Measurements from ENCODE around the gene DOK7.
A peak's percentile ranks its signal among the peaks of the same experiment; 100 is the strongest.

DOK7 gene

GRCh38 chr4:3476936-3477749, 14.0 kb downstream of the DOK7 start:
- no peak for DNase-seq

GRCh38 chr4:3477750-3478430, 14.8 kb downstream of the DOK7 start:
- no peak for DNase-seq

DNA sequence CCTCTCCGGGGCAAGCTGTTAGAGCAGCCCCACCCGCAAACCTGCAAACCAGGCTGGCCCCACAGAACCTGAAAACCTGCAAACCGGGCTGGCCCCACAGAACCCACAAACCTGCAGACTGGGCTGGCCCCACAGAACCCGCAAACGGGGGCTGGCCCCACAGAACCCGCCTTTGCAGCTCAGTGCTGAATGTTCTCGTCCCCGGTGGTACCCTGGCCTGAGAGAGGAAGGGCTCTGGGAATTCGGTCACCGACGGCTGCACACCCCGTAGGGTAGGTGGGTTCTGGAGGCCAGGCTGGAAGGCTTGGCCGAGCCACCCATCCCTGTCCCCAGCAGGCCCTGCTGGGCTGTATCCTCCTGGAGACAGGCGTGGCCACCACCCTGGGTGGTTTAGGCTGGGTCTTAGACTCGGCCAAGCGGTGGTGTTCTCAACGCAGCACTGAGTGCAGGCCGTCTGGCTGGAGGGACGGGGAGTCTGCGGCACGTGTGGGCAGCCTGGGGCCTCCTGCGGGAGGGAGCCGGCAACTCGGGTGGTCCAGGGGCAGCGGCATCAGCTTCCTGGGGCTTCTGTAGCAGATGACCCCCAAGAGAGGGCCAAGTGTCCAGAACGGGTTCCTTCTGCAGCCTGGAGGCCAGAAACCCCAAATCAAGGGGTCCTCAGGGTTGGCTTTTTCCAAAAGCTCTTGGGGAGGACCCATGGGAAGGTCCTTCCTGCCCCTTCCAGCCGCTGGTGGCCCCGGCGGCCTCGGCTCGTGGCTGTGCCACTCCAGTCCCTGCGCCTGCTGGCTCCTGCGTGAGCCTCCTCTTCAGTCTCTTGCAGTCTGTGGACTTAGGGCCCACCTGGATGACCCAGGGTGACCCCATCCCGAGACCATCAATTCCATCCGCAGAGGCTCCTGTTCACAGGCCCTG, 15.6 kb downstream of the DOK7 start:
- DNase-seq = no peak

- DNase-seq = no peak
Observed at GRCh38 chr4:3479358-3480101, 16.4 kb downstream of the DOK7 start.

GRCh38 chr4:3480528-3481112, 17.5 kb downstream of the DOK7 start:
- peak; percentile 71 for DNase-seq

- no peak for DNase-seq
Observed at GRCh38 chr4:3481113-3481531, 18.0 kb downstream of the DOK7 start.

DNA sequence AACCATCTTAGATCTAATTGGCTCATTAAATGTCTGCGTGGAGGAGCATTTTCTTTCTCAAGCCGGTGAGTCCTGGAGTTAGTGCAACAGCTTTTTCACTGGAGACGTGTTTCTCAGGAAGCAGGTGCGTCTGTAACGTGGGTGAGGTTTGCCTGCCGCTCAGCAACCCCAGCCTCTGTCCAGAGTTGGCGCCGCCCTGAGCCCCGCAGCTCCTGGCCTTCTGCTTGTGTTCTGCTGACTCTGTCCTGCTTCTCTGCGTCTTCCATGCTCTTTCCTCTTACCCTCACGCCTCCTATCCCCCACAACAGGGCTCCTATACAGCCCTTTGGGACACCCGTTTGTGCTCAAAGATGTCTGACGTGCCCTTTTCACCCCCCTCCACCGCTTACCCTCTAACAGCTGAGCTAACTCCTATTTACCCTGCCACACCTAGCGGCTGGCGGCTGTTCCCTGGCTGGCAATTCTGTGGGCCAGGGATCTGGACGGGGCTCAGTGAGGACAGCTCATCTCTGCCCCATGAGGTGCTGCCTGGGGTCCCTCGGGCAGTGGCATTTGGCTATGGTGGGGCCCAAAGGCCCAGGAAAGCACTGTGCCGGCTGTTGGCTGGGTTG, 18.8 kb downstream of the DOK7 start:
- DNase-seq = no peak

- no peak for DNase-seq
Observed at GRCh38 chr4:3482707-3483106, 19.6 kb downstream of the DOK7 start.

- no peak for DNase-seq
Observed at GRCh38 chr4:3483471-3483921, 20.4 kb downstream of the DOK7 start.

GRCh38 chr4:3484057-3484973, 21.2 kb downstream of the DOK7 start:
- DNase-seq = no peak

- DNase-seq = no peak
Observed at GRCh38 chr4:3485011-3485791, 22.1 kb downstream of the DOK7 start.

DNA sequence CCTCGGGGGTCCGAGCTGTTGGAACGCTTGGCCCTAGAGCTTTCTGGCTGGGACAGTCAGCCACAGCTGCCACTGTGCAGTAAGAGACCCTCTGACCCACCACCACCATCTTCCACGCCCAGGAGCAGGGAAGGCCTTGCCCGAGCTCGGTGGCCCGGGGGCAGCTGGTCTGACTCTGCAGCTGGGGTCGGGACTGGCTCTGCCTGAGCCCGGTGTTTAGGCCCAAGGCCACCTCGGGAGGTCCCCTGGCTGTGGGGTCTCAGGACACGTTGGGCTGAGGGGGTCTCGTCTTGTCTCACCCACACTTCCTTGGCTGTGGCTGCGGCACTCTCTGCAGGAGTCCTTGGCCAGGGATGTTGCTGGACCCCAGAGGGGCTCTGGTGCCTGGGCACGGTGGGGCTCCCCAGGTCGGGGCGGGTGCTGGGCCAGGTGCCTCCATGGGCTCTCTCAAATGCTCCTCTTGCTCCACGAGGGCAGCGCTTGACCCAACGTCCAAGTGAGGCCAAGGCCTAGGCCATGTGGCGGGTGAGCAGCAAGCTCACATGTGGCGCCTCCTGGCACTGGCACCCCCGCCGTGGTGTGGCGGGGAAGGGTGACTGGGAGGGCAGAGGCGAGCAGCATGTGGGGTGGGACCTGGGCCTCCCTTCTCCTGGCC, 22.9 kb downstream of the DOK7 start:
- no peak for DNase-seq

DNA sequence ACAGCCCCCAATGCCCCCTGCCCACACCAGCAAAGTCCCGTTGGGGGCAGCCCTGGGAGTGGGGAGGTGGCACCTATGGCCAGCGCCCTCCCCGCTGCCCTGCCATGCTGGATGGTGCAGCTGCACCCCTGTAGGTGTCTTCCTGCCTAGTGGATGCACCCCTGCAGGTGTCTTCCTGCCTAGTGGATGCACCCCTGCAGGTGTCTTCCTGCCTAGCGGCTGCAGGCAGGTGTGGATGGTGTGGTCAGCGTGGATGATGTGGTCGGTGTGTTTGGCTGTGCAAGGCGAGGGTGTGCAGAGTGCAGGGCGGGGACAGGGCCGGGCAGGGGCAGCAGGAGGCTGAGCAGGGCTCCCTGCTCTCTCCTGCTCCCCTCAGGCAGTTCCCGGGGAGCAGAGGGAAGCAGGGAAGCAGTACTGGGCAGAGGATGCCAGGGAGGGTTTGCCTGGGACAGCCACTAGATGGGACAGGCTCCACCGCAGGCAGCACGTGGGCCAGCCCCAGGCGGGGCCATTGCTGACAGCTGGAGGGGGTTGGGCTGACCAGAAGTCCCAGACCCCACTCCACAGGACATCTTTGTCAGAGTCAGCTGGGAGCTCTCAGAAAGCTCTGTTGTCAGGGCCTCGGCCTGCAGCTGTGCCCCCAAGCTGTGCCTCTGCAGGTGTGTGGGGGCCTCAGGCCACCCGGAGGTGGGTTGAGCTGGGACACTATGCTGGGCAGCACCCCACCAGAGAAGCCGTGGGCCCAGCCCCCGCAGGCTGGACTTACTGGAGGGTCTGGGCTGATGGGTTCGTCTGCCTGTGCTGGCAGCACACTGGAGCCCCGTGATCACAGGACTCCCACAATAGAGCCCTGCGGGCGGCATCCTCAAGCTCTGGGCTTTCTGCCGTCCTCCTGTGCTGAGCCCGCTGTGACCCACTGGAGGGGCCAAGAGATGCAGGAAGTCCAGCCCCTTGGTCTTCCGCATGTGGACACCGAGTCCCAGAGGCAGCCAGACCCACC, 23.7 kb downstream of the DOK7 start:
- DNase-seq = no peak

- DNase-seq = no peak
Observed at GRCh38 chr4:3487861-3488260, 24.8 kb downstream of the DOK7 start.

DNA sequence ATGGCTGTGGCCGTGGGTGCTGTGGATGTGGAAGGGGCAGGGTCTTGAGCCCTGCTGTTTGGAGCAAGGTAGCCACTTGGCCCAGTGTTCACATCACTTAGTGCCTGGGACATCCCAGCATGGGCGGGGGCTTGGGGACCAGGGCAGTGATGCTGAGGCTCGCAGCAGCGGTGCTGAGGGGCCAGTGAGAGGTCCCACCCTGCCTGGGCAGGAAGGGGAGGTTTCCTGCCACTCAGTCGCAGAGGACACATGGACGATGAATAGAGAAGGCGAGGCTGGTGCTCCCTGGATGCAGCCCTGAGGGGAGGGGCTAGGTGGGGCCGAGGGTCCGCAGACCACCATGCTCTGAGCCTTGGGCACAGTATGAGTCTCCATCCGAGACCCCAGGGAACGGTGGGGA, 25.7 kb downstream of the DOK7 start:
- no peak for DNase-seq

DNA sequence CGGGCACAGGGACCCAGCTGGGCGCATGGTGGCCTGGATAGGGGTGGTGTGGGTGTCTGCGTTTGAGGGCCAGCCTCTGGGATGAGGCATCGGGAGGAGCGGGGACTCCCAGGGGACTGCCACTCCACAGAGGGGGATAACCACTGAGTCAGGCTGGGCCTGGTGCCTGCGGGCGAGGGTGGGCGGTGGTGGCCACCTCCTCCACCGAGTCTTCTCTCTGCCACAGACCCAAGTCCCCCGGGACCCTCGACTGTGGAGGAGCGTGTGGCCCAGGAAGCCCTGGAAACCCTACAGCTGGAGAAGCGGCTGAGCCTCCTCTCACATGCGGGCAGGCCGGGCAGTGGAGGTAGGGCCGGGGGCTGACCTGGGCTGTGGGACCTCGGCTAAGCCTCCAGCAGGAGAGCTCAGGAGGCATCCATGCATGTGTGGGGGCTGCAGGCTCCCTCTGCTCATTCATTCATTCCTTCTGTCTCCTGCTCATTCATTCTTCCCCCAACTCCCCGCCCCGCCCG, 26.4 kb downstream of the DOK7 start:
- no peak for DNase-seq

DNA sequence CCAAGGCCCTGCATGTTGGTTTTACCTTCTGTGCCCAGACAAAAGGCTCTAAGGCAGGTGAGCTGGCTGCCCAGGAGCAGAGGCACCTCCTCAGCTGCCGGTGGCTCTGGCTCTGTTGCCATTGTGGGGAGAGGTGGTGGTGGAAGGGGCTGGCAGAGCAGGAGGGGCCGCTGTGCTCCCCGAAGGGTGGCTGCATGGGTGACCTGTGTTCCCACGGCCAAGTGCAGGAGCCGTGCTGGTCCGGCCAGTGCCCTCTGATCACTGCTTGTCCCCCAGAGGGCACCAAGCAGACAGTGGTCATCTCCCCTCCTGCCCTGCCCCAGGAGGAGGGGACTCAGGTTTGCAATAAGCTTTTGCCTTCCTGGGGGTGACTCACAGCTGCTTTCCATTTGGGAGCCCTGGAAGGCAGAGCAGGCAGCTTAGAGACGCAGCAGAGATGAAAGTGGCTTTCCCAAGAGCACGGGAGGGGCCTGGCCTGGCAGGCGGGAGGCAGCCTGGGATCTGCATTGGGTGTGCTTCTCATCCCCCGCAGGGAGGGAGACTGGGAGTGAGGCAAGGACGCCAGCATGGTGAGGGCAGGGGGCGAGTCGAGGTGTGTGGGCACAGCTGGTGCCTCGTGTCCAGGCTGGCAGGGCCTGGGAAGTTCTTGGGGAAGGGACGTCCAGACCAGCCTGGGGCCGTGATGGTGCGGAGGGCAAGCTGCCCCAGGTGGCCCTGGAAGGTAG, 28.7 kb downstream of the DOK7 start:
- DNase-seq = no peak
